GM12891 (cell line): ENCODE results near the gene NFKBIA.

Experiments used
- POLR2A ChIP-seq: IDR thresholded peaks from 2 replicates; pipeline ENCODE4 v1.6.1; 2011; ENCODE audit warnings: low read depth, low read length, control low read depth
- POLR2AphosphoS5 ChIP-seq: IDR thresholded peaks from 2 replicates; pipeline ENCODE4 v1.6.1; 2011; ENCODE audit warnings: low read depth, low read length, control low read depth
- TAF1 ChIP-seq: IDR thresholded peaks from 2 replicates; pipeline ENCODE4 v1.6.1; 2011; ENCODE audit warnings: low read depth, low read length, control low read depth

DNA sequence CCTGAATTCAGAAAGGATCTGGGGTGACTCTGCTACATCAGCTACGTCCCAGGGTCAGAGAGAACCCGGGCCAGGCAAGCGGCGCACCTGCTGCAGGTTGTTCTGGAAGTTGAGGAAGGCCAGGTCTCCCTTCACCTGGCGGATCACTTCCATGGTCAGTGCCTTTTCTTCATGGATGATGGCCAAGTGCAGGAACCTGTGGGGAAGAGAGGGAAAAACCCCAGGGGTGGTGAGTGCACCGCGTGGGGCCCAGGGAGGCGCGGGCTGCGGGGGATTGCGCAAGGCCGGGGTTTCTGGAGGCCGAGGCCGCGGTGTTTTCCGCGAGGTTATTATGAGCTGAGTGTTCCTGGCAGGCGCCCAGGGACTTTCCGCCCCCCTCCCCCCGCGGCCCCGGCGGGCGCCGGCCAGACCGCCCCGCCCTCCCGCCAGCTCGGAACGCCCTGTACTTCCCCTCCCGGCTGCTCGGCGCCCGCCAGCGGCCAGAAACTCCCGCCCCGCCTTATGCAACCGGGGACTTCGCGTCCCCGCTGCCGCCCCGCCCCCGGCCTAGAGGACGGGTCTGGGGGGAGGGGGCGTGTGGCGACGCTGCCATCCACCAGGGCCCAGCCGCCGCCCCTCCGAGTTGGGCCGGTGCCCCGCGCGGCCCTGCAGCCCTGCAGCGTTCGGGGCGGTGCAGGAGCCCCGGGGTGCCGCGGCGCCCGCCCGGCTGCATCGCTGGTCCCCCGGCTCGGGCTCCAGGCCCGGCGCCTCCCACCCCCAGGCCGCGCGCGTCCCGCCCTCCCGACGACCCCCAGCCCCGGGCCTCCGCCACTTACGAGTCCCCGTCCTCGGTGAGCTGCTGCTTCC lies 723 bp downstream of the NFKBIA start:
- TF ChIP-seq POLR2A (peak; percentile 81), POLR2AphosphoS5 (peak; percentile 73), TAF1 (peak; percentile 53; the same call in 1 of the 2 replicates)
